ENCODE measurements around the gene CHMP4B.

DNA sequence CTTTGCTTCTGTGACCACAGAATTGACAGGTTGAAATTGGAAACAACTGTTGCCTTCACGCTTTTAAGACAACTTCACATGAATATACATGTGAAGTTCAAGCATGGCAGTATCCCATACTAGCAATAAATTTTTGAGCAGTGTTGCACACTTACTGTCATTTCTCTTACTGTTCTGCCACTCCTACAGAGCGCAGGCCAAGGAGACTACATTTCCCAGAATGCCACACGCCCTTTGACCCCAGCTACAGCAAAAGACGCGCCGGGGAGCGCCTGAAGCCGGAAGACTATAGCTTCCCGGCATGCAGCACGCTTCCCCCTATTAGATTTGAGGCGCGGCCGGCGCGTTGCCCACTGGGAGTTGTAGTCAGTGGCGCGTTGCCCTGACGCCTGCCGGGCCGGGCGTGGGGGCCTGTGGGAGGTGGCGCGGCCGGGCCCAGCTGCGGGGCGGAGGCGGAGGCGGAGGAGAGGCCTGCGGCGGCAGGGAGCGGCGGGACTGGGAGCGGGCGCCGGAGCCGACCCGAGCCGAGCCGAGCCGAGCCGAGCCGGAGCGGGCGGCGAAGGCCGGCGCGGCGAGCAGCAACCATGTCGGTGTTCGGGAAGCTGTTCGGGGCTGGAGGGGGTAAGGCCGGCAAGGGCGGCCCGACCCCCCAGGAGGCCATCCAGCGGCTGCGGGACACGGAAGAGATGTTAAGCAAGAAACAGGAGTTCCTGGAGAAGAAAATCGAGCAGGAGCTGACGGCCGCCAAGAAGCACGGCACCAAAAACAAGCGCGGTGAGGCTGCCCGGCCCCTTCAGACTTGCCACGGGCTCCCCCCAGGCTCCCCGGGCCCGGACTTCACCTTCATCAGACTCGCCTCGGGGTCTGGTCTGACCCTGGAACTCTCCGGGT, at the start of gene CHMP4B:
- no peak for TF ChIP-seq TAF1 (IDR thresholded peaks at IDR 0.05; ENCODE audit: borderline replicate concordance, insufficient read depth, low read length)
- TF ChIP-seq, protein P1, sequence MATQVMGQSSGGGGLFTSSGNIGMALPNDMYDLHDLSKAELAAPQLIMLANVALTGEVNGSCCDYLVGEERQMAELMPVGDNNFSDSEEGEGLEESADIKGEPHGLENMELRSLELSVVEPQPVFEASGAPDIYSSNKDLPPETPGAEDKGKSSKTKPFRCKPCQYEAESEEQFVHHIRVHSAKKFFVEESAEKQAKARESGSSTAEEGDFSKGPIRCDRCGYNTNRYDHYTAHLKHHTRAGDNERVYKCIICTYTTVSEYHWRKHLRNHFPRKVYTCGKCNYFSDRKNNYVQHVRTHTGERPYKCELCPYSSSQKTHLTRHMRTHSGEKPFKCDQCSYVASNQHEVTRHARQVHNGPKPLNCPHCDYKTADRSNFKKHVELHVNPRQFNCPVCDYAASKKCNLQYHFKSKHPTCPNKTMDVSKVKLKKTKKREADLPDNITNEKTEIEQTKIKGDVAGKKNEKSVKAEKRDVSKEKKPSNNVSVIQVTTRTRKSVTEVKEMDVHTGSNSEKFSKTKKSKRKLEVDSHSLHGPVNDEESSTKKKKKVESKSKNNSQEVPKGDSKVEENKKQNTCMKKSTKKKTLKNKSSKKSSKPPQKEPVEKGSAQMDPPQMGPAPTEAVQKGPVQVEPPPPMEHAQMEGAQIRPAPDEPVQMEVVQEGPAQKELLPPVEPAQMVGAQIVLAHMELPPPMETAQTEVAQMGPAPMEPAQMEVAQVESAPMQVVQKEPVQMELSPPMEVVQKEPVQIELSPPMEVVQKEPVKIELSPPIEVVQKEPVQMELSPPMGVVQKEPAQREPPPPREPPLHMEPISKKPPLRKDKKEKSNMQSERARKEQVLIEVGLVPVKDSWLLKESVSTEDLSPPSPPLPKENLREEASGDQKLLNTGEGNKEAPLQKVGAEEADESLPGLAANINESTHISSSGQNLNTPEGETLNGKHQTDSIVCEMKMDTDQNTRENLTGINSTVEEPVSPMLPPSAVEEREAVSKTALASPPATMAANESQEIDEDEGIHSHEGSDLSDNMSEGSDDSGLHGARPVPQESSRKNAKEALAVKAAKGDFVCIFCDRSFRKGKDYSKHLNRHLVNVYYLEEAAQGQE (IDR thresholded peaks at IDR 0.05; ENCODE audit: insufficient read depth in 1 of 2, low read depth in 2 of 2, low read length in 2 of 2), result no peak
- no peak for TF ChIP-seq POLR2AphosphoS5 (IDR thresholded peaks at IDR 0.05; ENCODE audit: low read depth, low read length)
- no peak for TF ChIP-seq SIN3A (IDR thresholded peaks at IDR 0.05; ENCODE audit: borderline replicate concordance, insufficient read depth, low read length)
- no peak for TF ChIP-seq FOXP2 (optimal IDR thresholded peaks at IDR 0.05; ENCODE audit: borderline replicate concordance, extremely low read depth, extremely low read length, insufficient read depth)
